SU-DHL-6 (cell line): ENCODE measurements around the gene WDR86.

Experiments
- CTCF ChIP-seq: fragments of 200-600 bp; sonication (generic); IDR thresholded peaks from one replicate; pipeline ENCODE4 v1.5.1; 2017; ENCODE audit warnings: antibody characterized with exemption, mild to moderate bottlenecking, low read length, moderate library complexity; ENCODE audit not compliant: insufficient read depth, poor library complexity, severe bottlenecking
- EZH2phosphoT487 ChIP-seq: fragments of 200-600 bp; sonication (generic), shearing (Covaris generic); conservative IDR thresholded peaks from 2 replicates; pipeline ENCODE4 v1.6.1; 2018; ENCODE audit warnings: mild to moderate bottlenecking, antibody characterized with exemption, low read length, moderate library complexity, mixed read lengths

- no peak for TF ChIP-seq EZH2phosphoT487
- TF ChIP-seq CTCF, result no peak
These were observed 75.2 kb downstream of the WDR86 start for GRCh38 chr7:151334628-151335027.
